GM19324 (cell line): ENCODE measurements around the gene CPSF3.

Experiments
- ATAC-seq: cut with Tn5 transposase; IDR thresholded peaks from one replicate; pipeline ENCODE4 v1.9.1; 2021; ENCODE audit warnings: mild to moderate bottlenecking, moderate library complexity; ENCODE audit not compliant: unreplicated experiment, low FRiP score

Gene CPSF3

DNA sequence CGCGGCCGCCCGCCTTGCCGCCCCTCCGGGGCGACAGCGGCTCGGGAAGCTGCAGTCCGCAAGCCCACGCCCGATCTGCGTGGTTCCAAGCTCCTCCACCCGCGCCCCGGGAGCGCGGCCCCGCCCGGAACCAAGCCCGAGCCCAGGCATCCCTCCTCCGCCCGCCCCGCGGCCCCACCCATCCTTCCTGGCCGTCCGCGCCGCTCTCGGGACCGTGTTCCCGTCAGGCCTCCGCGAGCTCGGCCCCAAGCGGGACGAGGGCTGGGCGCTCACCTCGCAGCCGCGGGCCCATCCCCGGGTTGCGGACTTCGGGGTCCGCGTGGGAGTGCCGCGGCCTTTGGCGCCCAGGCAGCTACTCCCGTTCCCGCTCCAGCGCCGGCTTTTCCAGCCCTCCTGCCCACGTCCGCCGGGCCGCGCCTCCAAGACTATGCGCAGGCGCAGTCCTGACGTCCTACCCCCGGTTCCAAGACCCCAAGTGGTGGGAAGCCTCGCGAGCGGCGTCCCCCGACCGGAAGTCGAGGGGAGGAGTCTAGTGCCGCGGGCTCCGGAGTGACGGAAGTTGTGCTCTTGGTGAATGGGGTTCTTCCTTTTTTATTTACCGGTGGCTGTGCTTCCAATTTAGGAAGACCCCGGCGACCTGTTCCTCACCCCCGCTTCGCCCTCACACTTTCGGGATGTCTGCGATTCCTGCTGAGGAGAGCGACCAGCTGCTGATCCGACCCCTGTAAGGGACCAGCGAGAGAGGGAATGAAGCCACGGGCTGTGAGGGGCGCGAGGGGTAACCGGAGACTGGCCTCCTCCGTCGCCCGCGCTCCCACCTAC is at the start of gene CPSF3, which contains the start of gene ITGB1BP1:
Gene CPSF3, plus strand, starts transcription at position 555 of the 822 bp plus-strand sequence. Its CDS starts 120 bp downstream, at position 675.
Gene ITGB1BP1, minus strand, starts transcription at position 429 of the 822 bp plus-strand sequence. CDS start 4,831 bp downstream, outside the sequence.
- ATAC-seq, result peak; percentile 90

DNA sequence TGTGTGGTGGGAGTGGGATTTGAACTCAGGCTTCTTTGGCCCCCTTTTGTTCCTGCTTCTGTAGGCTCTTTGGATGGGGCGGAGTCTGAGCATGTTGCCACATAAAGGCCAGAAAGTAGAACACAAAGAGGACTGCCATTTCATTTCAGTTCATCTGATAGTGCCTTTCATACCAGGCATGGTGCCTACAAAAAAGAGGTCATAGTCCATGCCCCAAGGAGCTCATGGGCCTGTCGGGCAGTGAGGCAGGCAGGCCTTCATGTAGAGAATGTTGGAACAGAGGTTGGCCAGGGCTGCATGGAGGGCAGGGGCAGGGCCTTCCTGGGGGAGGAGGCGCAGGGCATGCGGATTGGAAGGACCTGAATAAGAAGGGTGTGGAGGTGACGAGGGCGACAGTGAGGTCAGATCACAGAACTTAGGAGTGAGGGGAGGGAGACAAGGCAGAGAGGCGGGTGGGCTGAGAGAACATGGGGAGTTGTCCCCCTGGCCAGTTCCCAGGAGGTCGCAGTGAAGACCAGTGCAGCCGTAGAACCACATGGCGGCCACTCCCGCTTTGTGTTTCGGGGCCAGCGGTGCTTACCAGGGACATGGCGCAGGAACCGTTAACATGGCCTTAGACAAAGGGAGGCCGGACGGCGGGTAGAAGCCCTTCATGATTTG is 49.3 kb upstream of the CPSF3 start:
- ATAC-seq, result no peak

DNA sequence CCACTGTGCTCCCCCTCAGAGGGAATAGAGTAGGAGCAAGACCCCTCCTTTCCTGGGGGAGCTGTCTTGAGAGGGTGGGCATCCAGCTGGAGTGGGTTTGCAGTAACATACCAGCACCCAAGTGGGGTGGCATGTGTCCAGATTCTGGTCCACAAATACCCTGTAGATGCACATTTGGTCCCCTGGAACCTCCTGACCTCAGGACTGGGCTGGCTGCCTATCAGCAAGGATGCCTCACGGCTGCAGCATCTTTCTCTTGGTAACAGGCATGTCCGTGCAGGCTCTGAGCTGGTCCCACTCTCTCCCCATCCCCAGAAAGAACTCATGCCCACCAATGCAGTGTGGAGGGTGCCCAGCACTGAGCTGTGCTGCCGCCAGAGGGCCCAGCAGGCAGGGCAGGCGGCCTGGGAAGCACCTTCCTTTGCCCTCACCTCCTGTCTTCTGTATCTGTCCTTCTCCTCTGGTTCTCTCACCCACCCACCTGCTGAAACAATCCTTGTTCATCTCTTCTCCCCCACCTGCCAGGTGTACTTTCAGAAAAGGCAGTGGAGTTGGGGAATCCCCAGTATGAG is 47.5 kb upstream of the CPSF3 start:
- ATAC-seq, result no peak

DNA sequence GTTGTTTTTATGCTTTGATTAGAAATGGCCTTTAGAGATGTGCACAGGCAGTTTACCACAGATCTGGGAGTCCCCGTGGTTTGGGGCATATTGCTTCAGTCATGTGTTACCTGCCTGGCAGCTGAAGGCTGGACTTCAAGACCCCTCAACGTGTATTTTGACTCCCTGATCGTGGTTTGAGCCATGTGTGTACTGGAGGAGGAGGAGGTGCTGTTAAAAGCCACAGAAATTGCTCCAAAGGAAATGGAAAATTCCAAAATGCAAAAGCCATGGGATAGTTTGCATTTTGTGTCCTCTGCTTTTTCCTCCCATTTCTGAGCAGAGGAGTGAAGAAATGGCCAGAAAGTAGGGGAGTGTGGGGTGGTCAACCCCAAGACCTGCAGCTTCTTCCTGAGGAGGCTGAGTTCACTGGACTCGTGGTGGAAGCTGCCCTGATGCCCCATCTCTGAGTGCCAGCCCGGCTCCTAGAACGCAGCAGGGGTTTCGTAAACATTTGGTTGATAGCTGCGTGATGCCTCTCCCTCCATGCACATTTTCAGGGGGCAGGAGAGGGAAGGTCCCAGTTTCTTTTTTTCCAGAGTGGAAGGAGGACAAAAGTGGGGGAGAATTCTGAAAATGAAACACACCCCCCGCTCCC is 45.9 kb upstream of the CPSF3 start:
- no peak for ATAC-seq

DNA sequence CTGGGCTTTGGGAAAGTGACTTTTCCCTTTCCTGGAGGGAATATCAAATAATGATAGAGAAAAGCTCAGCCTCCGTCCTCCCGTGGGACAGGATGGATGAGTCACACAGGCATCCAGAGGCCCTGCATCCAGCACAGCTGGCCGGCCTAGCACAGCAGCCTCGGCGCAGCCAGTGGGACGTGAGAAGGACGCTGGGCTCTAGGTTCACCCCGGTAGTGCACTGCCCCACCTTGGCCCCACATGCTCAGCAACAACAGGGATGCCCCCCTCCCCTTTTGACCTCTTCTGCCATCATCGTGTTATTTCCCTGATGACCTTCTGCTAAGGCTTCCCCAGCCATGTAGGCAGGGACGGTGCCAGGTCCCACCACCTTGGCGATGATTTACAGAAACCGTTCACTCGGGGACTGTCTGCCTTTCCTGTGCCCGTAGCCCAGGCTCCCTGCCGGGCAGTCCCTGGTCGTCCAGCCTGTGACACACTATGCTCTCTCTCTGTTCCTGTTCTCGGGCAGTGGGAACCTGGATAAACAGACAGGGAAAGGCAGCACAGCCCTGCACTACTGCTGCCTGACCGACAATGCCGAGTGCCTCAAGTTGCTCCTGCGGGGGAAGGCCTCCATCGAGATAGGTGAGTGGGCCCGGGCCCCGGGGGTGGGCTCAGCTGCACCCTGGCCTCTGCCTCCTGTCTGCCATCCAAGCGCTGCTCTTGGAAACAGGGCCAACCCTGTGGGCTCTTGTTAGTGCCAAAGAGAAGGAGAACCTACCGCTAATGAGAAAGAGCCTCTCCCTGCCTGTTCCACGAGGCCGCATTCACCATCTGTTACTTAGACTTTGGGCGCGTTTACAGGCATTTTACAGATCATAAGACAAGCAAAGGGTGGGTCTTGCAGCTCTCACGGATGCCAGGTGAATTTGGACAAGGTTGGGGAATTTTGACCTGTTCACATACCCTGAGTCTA is 44.7 kb upstream of the CPSF3 start:
- ATAC-seq, result no peak

DNA sequence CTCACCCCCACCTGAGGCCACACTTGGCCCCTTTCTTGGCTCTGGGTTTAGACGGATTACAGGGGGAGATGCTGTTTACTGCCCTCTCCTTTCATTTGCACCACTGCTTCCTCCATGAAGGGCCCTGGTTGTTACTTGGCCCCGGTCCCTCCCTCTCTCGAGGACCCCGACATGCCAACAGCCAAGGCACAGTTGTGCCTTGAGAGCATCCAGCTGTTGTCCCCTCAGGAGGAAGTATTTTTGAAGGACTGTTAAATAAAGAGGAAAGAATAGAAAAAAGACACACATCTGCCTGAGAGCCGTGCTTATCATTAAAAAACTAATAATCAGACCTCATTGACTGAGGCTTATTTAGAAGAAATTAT is 44.1 kb upstream of the CPSF3 start:
- no peak for ATAC-seq

DNA sequence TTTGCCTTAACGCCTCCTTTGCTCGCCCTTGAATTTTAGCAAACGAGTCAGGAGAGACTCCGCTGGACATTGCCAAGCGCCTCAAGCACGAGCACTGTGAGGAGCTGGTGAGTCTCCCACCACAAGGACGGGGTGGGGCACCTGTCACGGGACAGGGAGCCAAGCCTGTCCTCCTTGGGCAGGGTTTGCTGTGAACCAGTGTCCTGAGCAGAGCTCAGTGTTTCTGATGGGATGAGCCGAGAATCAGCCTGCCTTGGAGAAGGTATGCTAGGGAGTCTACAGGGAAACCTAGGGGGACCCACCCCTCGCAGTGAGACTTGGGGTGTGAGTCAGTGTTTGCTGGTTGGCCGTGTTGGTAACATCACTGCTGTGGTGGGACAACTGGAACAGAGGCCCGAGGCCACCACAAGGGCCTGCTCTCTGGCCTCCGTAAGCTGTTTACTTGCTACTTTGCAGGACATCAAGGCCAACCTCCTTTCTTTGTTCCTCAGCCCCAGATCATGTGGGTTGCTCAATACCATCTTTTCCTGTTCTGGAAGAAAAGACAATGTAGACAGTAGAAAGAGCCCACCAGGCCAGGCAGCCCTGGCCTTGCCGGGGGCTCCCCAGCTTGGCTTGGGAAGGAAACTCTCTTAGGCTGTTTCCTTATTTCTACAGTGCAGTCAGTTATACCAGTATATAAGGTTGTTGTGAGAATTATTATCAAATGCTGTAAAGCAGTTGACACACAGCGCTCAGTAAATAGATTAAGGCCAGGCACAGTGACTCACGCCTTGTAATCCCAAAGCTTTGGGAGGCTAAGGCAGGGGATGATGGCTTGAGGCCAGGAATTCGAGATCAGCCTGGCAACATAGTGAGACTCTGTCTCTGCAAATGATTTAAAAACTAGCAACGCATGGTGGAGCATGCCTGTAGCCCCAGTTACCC is 42.5 kb upstream of the CPSF3 start:
- ATAC-seq, result no peak

DNA sequence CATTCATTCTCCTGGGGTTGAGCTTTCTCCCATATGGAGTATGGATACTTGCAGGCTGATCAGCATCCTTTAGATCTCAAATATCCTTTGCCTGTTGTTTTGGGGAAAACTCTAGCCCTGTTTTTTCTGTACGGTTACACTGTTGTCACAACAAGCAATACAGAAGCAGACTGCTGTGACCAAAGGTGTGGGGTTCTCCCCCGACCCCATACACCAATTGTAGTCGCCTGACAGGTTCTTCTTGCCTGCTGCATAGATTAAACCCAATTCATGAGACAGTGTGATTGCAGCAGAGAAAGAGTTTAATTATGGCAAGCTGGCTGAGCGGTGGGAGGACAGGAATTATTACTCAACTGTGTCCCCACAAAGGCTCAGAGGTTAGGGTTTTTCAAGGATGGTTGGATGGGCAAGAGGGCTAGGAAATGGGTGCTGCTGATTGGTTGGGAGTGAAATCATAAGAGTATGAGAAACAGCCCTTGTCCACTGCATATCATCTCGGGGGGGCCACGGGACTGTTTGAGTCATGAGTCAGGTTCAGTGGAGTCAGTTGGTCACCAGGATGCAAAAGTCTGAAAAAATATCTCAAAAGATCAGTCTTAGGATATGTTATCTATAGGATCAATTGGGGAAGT is 40.7 kb upstream of the CPSF3 start:
- no peak for ATAC-seq

DNA sequence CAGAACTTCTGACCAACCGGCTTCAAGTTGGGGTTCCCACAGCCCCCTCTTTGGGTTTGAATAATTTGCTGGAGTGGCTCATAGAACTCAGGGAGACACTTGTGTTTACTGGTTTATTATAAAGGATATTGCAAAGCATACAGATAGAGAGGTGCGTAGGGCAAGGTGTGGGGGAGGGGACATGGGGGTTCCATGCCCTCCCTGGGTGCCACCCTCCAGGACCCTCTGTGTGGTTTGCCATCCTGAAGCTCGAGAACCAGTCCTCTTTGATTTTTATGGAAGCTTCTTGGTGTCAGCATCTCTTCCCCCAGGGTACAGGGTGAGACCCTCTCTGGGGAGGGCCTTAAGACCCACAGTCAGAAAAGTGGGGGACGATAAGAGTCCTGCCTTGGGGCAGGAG is 38.9 kb upstream of the CPSF3 start:
- ATAC-seq, result no peak

DNA sequence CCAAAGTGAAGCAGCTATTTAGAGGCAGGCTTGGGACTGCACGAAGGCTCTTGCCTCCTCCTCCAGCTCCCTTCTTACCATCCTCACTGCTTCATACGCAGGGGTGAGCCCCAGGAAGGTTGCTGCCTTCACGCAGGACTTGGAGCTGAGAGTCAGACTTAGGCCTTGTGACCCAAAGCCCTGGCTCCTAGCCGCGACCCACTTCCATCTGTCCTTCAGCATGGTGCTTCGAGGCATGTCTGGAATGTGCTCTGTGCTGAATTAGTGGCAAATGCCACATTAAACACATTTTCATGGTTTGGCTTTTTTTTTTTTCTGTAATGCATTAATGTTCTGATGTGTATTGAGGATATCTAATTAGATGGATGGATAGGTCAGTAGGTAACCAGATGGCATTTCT is 37.6 kb upstream of the CPSF3 start:
- no peak for ATAC-seq

DNA sequence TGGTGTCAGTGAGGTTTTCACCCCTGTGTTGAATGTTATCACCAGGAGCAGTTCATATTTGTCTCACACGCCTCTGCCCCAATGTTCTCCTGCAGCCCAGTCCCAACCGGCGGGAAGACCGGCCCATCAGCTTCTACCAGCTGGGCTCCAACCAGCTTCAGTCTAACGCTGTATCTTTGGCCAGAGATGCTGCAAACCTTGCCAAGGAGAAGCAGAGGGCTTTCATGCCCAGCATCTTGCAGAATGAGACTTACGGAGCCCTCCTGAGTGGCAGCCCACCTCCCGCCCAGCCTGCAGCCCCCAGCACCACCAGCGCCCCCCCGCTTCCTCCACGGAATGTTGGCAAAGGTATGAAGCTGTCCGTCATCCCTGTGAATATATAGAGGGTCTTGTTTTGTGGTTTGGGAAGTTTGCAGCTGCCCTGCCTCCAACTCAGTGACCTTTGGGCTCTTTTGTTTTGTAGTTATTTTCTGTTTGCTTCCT is 35.2 kb upstream of the CPSF3 start:
- ATAC-seq, result no peak

DNA sequence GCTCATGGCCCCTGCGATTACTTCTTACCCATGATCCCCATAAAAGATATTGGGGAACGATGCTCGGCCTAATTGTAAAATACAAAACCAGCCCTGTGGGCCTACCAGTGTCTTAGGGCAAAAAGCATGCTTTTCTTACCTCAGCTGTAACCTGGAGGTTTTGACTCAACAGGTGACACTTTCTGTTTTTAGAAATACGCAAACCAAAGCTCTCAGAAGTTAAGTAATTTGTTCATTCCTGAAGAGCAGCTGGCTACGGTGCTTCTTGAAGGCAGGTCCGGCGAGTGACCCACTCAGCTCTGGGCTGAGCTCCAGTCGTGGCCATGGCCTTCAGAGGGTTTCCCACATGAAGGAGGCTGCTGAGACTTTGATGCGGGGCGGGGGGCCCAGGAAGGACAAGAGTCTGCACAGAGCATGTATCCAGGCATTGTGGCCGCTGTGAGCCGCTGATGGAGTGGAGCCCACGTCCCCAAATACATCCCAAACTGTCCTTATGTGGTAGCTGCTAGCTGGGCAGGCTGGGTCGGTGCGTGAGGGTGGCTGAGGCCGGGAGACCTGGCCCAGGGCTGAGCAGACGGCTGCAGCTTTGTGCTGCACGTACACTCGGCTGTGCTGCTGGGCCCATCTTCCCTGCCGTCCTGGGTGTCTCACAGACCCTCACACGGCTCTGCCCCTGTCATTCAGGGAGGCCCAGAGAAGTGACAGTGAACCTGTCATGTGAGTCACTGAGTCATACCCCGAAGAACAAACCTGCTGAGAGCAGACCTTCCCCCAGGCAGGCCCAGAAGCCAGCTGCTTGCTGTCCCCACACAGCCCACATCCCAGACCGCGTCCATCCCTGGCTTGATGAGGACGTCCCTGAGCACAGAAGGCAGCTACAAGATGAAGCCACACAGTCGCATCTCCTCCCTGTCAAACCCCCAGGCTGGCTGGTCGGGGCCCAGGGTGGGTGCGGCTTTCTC is 34.2 kb upstream of the CPSF3 start:
- no peak for ATAC-seq

DNA sequence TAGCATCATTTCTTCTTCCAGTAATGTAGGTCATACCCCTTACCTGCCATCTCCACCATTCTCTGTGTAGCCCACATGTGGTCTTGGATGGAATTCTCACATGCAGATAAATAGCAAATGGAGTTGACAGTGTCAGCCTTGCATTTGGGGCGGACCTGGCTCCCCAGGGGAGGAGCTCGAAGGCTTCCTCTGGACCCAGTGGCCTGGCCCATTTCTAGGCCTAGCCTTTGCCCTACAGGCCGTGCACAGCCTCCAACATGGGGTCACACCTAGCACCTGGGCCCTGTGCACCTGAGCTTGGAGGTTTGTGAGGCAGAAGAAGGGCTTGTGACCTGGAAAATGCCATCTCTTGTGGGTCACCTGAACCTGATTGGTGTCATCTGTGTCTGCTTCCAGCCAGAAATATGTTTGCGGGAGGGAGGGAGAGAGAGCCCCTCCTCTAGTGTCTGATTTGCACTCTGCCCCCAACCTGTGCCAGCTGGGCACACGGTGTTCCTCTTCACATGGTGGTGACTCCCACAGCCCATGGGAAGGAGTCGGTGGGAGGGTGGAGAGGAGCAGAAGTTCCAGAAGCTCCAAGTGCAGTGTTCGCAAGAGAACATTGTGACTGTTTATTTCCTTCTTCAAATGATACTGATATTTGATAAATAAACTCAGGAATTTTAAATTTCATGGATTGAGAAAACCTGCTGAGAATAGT is 33.2 kb upstream of the CPSF3 start:
- ATAC-seq, result no peak

DNA sequence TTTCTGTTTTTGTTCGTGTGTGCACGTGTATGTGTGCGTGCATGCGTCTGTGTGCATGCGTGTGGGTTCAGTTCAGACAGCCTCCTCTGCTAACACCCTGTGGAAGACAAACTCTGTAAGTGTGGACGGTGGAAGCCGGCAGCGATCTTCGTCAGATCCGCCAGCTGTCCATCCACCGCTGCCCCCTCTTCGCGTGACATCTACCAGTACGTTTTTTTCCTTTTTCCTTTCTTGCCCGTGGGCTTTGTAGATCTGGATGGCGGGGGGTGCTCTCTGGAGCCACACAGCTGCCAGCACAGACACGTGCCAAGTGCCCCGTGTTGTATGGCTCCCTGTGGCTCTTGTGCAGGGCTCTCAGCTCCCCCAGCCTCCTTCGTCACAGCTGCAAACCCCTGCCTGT is 32.5 kb upstream of the CPSF3 start:
- no peak for ATAC-seq

DNA sequence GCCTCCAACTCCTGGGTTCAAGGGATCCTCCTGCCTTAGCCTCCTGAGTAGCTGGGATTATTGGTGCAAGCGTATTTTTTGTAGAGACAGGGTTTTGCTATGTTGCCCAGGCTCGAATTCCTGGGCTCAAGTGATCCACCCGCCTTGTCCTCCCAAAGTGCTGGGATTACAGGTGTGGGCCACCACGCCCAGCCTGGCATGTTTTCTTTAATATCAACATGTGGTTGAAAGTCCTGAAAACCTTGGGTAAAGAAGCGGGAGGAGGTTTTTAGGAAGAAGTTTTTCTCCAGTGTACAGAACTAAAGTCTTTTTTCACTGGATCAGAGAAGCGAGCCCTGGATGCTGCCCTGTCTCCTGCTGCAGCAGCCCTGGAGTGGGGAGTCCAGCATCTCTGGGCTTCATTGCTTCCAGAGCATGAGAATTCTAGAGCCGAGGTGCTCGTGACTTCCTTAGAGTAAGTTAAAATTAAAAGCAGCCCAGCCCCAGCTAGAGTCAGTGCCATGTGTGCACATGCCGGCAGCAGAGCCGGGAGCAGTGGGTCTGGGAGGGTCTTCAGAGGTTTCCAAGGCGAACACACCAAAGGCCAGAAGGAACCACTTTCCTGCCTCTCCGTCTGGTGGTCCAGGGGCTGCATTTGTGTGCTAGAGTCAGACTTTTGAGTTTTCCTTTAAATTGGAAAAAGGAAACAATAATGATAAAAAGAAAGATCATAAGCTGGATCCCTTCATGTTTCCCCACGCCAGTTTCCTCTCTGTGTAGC is 31.3 kb upstream of the CPSF3 start:
- ATAC-seq, result no peak
